ENCODE data around the gene MRPL50.

MRPL50 gene

GRCh38 chr9:101352892-101353463 is 45.4 kb downstream of the MRPL50 start:
- Histone ChIP-seq H3K27ac (ENCODE audit: low read length) (no peak overlapping the region), H3K4me2 (ENCODE audit: insufficient read depth, low read length) (no peak overlapping the region), H3K79me2 (ENCODE audit: insufficient read depth, low read length) (no peaks in the 10 kb centered on the region), H3K36me3 (ENCODE audit: insufficient read depth, low read length) (no peaks in the 10 kb centered on the region), H3K4me3 (ENCODE audit: low read depth in 1 of 2, low read length in 2 of 2) (no peak overlapping the region), H3K9ac (ENCODE audit: low read depth, low read length) (no peak overlapping the region), H3K4me1 (ENCODE audit: insufficient read depth, low read length) (no peaks in the 10 kb centered on the region), H4K20me1 (ENCODE audit: insufficient read depth, low read length) (no peaks in the 10 kb centered on the region), H3K9me3 (ENCODE audit: insufficient read depth, low read length, severe bottlenecking) (no peaks in the 10 kb centered on the region), H3K27me3 (ENCODE audit: insufficient read depth, low read length, poor library complexity) (no peaks in the 10 kb centered on the region), H2AFZ (ENCODE audit: low read depth, low read length) (no peak overlapping the region)
- DNase-seq (no peak), ATAC-seq (ENCODE audit: insufficient read depth, low read depth) (no peak)
- TF ChIP-seq CTCF (IDR thresholded peaks at IDR 0.05; ENCODE audit: borderline replicate concordance, extremely low read depth, low read length, poor library complexity, severe bottlenecking) = no peak
- no peak for TF ChIP-seq EZH2 (IDR thresholded peaks at IDR 0.05; ENCODE audit: borderline replicate concordance, low read depth, low read length, severe bottlenecking)

- no peaks in the 10 kb centered on the region for H4K20me1 ChIP-seq (ENCODE audit: insufficient read depth, low read length)
- no peak overlapping the region for H3K27ac ChIP-seq (ENCODE audit: low read length)
- H3K9ac ChIP-seq (ENCODE audit: low read depth, low read length) = no peak overlapping the region
- H3K27me3 ChIP-seq (ENCODE audit: insufficient read depth, low read length, poor library complexity) = no peaks in the 10 kb centered on the region
- no peak overlapping the region for H2AFZ ChIP-seq (ENCODE audit: low read depth, low read length)
- no peaks in the 10 kb centered on the region for H3K79me2 ChIP-seq (ENCODE audit: insufficient read depth, low read length)
- no peak overlapping the region for H3K4me3 ChIP-seq (ENCODE audit: low read depth in 1 of 2, low read length in 2 of 2)
- no peaks in the 10 kb centered on the region for H3K36me3 ChIP-seq (ENCODE audit: insufficient read depth, low read length)
- no peaks in the 10 kb centered on the region for H3K4me1 ChIP-seq (ENCODE audit: insufficient read depth, low read length)
- ATAC-seq (ENCODE audit: insufficient read depth, low read depth) (no peak), DNase-seq (no peak)
- no peak for TF ChIP-seq CTCF (IDR thresholded peaks at IDR 0.05; ENCODE audit: borderline replicate concordance, extremely low read depth, low read length, poor library complexity, severe bottlenecking)
- no peak for TF ChIP-seq EZH2 (IDR thresholded peaks at IDR 0.05; ENCODE audit: borderline replicate concordance, low read depth, low read length, severe bottlenecking)
- H3K4me2 ChIP-seq (ENCODE audit: insufficient read depth, low read length) = no peak overlapping the region
- no peaks in the 10 kb centered on the region for H3K9me3 ChIP-seq (ENCODE audit: insufficient read depth, low read length, severe bottlenecking)
These were observed 48.1 kb downstream of the MRPL50 start for GRCh38 chr9:101350285-101350684.

- Histone ChIP-seq H3K9me3 (ENCODE audit: insufficient read depth, low read length, severe bottlenecking) (no peaks in the 10 kb centered on the region), H2AFZ (ENCODE audit: low read depth, low read length) (no peak overlapping the region)
- TF ChIP-seq EZH2 (IDR thresholded peaks at IDR 0.05; ENCODE audit: borderline replicate concordance, low read depth, low read length, severe bottlenecking) = no peak
These were observed 55.8 kb downstream of the MRPL50 start for GRCh38 chr9:101342595-101342994.

GRCh38 chr9:101341958-101342357 is 56.5 kb downstream of the MRPL50 start:
- H3K9ac ChIP-seq (ENCODE audit: low read depth, low read length) = no peak overlapping the region
- no peak for DNase-seq
- H3K27me3 ChIP-seq (ENCODE audit: insufficient read depth, low read length, poor library complexity) = no peaks in the 10 kb centered on the region
- H3K4me1 ChIP-seq (ENCODE audit: insufficient read depth, low read length) = no peaks in the 10 kb centered on the region
- H3K79me2 ChIP-seq (ENCODE audit: insufficient read depth, low read length) = no peaks in the 10 kb centered on the region
- H3K9me3 ChIP-seq (ENCODE audit: insufficient read depth, low read length, severe bottlenecking) = no peaks in the 10 kb centered on the region
- no peak overlapping the region for H2AFZ ChIP-seq (ENCODE audit: low read depth, low read length)
- no peaks in the 10 kb centered on the region for H4K20me1 ChIP-seq (ENCODE audit: insufficient read depth, low read length)
- ATAC-seq (ENCODE audit: insufficient read depth, low read depth) = no peak
- H3K27ac ChIP-seq (ENCODE audit: low read length) = no peak overlapping the region
- H3K4me2 ChIP-seq (ENCODE audit: insufficient read depth, low read length) = no peak overlapping the region
- TF ChIP-seq EZH2 (IDR thresholded peaks at IDR 0.05; ENCODE audit: borderline replicate concordance, low read depth, low read length, severe bottlenecking) (no peak), CTCF (IDR thresholded peaks at IDR 0.05; ENCODE audit: borderline replicate concordance, extremely low read depth, low read length, poor library complexity, severe bottlenecking) (no peak)
- H3K4me3 ChIP-seq (ENCODE audit: low read depth in 1 of 2, low read length in 2 of 2) = no peak overlapping the region
- no peaks in the 10 kb centered on the region for H3K36me3 ChIP-seq (ENCODE audit: insufficient read depth, low read length)

More at GRCh38 chr9:101342595-101342994, 55.8 kb downstream of the MRPL50 start:
- Histone ChIP-seq H3K36me3 (ENCODE audit: insufficient read depth, low read length) (no peaks in the 10 kb centered on the region), H3K4me3 (ENCODE audit: low read depth in 1 of 2, low read length in 2 of 2) (no peak overlapping the region), H3K4me2 (ENCODE audit: insufficient read depth, low read length) (no peak overlapping the region), H4K20me1 (ENCODE audit: insufficient read depth, low read length) (no peaks in the 10 kb centered on the region), H3K79me2 (ENCODE audit: insufficient read depth, low read length) (no peaks in the 10 kb centered on the region), H3K27me3 (ENCODE audit: insufficient read depth, low read length, poor library complexity) (no peaks in the 10 kb centered on the region), H3K4me1 (ENCODE audit: insufficient read depth, low read length) (no peaks in the 10 kb centered on the region), H3K9ac (ENCODE audit: low read depth, low read length) (no peak overlapping the region), H3K27ac (ENCODE audit: low read length) (no peak overlapping the region)
- ATAC-seq (ENCODE audit: insufficient read depth, low read depth) (no peak), DNase-seq (no peak)

Data from DND-41 (cell line).